GM21717 (cell line): Measurements from ENCODE around the gene TRAPPC12.
A peak's percentile ranks its signal among the peaks of the same experiment; 100 is the strongest.
"Not testable (repeated sequence)": the region's sequence is repeated elsewhere in the genome, so short reads cannot be mapped to it uniquely, and the experiment has no call there.

Experiments
- ATAC-seq: cut with Tn5 transposase; IDR thresholded peaks from one replicate; pipeline ENCODE4 v1.9.1; 2021; ENCODE audit warnings: mild to moderate bottlenecking, moderate library complexity; ENCODE audit not compliant: unreplicated experiment

The TRAPPC12 gene

DNA sequence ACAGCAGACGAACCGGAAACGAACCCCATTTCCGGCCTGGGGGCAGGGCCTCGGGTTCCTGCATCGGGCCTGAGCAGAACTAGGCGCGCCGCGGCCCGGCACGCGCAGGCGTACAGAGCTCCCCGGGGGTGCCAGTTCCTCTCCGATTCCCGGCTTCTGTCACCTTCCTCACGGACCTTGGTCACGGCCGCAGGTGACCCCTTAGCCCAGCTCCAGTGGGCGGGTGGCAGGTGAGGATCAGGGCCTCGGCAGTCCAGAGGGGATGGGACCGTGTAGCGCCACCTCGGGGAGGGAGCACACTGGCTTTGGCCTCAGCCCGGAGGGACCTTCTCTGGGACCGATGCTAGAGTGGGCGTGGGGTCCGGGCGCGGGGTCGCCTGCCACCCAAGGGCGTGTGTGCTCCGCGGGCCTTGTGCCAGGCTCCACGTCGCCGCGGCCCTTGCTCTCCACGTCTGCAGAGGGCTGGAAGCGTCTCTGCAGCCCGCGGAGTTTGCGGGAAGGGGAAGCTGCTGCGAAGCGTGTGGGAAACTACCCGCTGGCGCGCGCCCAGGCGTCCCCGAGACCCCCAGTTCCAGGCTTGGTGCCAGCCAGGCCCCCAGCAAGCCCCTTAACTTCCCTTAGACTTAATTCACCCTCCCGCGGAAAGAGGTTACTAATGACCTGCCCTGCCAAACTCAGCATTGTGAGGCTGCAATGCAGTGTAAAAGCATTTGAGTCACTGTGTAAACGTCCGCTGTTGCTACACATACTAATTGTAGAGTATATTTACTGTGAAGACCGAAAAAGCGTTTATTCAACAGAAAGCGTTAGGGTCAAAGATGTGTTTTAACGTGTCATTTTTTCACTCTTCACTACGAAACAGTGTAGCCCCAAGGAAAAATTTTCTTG lies at the start of gene TRAPPC12:
TRAPPC12 (plus strand) TSS at position 48 of the 888 bp plus-strand sequence. CDS start 7,930 bp downstream, outside the sequence.
- peak; percentile 81 for ATAC-seq

DNA sequence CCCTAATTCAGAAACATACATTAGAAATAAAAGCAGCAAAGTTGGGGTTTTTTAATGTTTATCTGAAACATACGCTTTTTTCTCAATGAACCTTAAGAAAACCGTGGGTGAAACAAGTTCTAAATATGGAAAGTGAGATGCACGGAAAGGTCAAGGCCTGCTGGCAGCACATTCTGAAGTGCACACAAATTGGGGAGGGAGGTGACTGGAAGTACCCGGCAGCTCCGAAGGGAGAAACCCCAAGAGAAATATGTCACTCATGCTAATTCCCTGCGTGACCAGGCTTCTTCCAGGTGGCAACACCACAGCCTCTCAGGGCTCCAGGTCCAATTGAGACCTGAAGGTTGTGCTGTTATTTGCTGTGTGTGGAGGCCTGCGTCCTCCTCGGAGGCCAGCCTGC lies 47.4 kb upstream of the TRAPPC12 start:
- no peak for ATAC-seq

DNA sequence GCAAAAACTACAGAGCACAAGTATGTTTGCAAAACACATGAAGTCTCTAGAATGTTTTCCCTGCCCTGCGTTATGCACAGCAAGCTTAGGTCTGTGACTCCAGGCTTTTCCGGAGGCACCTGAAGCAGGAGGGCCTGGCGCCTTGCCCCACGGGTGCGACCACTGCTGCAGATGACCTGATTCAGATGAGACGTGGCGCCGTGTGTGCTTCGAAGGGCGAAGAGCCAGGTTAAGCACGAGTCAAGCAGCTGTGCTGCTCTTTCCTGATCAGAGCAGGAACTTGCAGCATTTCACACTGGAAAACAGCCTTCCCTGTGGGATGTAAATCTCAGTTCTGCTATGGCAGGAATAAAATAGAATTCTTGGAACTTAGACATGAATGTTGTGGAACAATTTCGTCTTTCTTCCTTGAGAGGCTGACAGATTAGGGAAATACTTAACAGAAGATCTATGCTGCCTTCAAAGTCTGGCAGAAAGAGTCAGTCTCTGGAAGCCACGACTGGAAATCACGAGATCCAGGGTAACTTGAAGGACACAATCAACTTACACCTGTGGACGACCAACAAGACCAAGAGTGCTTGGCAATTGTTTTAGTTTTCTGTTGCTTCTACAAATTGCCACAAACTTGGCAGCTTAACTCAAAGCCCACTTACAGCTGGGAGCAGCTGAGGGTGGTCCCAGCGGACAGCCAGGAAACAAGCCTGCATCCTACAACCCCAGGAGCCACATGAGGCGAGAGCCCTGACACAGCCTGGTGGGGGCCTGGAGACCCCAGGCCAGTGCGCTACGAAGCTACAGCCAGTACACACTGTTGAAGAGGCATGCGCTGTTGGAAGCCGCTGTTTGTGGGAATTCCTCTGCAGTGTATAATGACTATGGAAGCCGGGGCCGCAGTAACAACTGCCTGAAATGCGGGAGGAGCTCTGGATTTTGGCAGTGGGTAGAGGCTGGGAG lies 44.8 kb upstream of the TRAPPC12 start:
- no peak for ATAC-seq

DNA sequence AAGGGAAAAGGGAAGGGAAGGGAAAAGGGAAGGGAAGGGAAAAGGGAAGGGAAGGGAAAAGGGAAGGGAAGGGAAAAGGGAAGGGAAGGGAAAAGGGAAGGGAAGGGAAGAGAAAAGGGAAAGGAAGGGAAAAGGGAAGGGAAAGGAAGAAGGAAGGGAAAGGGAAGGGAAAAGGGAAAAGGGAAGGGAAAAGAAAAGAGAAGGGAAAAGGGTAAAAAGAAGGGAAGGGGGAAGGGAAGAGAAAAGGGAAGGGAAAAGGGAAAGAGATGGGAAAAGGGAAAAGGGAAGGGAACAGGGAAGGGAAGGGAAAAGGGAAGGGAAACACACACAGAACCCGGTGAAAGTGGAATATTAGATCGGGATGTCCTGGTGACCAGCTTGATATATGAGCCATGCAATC lies 42.6 kb upstream of the TRAPPC12 start:
- no peak for ATAC-seq

DNA sequence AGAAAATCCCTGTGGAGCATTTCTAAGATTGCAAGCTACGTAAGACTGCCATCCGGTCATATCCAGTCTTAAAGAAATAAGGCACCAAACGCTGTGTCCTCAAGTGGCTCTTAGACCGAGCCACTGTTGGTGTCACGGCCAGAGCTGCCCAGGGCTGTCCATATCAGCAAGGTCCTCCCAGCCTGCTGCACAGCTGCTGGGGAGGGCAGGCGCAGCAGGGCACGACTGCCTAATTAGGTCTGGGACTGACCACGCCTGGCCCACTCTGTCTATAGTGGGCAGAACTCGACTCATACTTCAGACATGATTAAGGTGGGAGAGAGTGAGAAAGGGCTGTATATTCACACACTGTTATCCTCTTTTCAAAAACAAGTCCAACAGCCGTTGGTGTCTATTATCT lies 41.2 kb upstream of the TRAPPC12 start:
- ATAC-seq, result no peak

DNA sequence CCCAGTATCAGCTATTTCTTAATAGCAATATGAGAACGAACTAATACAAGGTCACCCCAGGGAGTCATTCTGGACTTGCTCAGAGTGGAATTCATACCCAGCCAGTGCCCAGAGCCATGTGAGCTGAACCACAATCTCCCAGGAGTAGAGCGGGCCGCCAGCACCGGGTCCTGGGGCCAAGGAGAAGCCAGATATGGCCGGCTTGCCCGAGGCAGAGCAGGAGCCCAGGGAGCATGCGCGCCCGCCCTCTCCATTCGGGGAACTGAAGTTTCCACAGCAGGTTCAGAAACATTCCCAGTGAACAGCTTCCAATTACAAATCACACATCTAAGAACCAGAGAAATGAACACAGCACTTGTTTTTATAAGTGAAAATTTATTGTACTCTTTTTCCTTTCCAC lies 39.4 kb upstream of the TRAPPC12 start:
- no peak for ATAC-seq

DNA sequence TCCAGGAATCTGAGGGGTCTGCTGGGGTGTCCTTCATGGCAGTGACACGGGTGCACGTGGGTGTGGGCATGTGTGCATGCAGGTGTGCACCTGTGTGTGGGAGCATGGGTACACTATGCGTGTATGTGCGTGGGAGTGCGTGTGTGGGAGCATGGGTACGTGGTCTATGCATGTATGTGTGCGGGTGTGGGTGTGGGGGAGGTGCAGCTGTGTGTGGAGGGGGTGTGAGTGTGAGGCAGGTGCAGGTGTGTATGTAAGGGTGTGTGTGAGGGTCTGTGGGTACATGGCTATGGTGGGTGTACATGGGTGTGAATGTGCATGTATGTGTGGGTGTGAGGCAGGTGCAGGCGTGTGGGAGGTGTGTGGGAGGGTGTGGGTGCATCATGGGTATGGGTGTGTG lies 38.2 kb upstream of the TRAPPC12 start:
- ATAC-seq, result no peak

DNA sequence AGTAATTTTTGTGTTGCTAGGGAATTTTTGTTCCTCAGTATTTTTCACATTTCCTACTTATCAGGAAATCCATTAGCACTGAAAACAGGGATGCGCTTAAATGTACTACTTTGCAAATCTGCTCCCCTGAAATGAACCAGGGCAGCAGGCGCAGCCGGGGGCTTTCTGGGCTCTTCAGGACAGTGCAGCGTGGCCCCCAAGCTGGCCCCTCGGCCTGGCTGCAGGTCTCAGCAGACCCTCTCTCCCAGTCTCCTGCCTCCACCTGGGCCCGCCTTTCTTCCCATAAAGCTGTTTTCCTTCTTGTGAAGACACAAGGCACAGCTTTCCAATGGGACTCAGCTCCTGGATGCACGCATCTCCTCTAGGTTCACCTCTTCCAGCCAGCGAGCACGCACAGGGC lies 37.2 kb upstream of the TRAPPC12 start:
- ATAC-seq, result no peak

DNA sequence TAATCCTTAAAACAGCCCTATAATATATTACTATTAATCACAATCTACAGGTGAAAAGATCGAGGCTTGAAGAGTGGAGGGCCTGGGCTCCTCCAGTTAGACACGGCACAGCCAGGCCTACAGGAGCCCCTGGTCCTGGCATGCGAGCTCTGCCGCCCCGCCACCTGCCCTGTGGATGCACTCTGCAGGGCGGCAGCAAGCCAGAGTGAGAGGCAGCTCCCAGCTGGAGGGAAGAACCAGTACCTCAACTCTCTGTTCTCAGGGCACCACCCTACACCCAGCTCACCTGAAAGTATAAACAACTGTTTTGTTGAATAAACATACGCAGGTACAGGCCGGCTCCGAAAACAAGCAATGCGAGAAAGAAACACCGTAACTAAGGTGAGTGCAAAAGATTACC lies 36.5 kb upstream of the TRAPPC12 start:
- no peak for ATAC-seq

DNA sequence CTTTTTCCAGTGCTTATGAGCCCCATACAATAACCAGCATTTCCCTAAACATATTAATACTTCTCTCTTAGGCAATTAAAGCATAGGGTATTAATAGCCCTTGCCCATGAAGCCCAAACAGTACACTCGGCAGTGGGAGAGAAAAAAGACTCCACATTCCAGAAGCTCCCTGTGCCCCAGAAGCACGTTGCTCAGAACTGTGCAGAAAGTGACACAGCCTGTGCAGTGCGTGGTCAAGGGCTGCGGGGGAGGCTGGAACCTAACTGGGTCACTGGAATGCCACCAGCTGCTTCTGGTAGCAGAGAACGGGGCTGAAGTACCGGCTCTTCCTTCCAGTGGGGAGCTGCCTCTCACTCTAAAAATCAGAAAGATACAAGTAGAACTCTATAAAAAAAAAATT lies 34.6 kb upstream of the TRAPPC12 start:
- no peak for ATAC-seq

DNA sequence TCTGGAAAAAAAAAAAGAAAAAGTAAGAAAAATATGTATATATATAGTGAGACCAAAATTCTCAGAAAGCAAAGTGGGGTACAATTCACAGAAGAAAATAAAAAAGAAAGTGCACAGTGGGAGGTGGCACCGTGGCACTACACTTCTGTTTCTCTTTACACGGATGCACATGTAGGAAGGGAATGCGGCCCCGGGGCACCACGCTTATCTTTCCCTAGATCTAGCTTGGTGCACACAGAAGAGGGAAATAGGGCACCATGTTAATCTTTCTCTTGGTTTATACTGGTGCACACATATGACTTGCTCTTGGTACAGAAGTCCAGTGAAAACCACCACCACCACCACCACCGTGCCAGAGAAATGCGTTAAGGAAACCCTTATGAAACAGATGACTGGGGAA lies 33.9 kb upstream of the TRAPPC12 start:
- no peak for ATAC-seq

DNA sequence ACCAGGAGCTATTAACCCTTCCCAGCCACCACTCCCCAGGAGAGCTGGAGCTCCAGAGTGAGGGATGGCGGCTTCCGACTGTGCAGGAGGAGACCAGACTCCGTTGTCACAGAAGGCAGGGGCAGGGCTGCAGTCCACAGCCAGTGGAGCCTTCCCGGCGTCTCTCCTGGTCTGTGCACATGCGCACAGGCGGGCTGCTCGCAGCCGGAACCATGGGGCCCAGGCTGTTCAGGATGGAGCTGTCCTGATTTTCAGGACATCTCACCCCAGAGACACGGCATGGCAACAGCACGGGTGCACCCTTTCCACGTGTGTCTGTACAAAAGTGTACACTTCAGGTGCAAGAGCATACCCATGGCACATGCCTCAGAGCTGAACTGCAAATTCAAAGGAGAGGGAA lies 30.7 kb upstream of the TRAPPC12 start:
- no peak for ATAC-seq

DNA sequence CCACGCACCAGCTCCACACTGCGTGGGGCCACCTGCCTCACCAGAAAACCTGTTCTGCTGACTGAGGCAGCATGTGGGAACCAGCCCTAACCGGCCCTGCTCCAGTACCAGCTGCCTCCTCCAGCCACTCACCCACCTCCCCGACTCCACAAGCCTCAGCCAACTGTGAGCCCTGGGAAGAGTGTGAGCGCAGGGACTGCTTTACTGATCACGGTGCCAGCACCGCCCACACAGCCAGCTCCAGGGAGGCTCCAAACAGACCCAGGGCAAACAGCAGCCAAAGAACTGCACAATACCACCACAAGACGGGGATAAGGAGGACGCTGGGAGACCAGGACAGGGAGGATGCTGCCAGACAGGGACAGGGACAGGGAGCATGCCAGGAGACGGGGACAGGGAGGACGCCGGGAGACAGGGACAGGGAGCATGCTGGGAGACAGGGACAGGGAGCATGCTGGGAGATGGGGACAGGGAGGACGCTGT lies 30.2 kb upstream of the TRAPPC12 start:
- no peak for ATAC-seq

DNA sequence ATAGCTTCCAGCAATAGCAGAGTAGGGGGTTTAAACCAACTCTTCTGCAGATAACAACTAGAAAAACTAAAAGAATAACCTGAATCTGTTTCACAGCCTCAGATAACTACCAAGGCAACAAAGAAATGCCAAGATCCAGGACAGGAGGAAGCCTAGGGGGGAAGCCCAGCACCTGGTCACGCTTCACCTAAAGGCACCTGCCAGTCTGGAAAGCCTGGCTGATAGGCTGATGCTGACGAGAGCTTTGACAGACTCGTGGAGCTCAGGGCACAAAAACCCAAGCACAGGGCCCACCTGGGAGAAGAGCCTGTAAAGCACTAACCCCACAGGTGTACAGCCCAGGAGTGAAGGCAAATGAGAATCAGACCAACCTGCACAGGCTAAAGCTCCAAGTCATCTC lies 24.5 kb upstream of the TRAPPC12 start:
- ATAC-seq, result no peak

DNA sequence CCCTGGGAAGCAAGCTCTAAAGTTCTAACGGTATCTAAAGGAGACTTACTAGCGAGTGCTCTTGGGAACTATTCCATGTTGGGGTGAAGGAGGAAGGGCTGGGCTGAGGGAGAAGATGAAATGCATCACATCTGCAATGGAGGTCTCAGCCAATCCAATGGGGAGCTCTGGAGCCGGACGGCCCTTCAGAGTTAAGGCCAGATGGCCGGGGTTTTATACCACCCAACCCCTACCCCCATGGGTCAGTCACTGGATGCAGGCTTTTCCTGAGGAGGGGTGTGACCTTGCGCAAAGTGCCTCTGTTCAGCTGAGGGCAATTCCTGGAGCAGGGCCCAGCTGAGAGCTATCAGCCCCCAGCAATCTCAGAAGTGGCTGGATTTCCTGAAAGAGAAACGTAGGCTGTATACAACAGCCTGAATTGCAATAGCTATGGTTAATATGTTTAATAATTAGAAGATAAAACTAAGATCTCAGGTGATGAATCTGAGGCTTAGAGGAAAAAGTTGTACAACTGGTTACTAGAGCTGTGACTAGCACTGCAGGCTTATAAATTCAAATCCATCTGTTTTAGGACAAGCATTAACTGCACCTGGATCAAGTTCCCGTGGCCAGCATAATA lies 23.4 kb upstream of the TRAPPC12 start:
- ATAC-seq, result no peak

DNA sequence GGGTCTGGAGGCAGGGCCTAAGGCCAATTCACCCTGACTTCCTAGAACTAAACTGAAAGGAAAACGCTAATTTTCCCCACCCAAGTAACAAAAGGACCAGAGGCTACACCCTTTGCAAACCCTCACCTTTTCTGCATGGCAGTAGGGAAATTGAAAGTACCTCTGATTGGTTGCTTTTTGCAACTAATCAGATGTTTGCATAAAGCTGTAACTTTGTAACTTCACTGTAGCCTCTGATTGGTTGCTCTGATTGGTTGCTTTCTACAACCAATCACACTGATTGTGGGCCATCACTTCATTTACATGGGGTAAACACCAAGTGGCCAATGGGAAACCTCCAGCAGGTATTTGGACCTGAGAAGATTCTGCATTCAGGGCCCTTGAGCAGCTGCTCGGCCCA lies 22.7 kb upstream of the TRAPPC12 start:
- ATAC-seq, result no peak

DNA sequence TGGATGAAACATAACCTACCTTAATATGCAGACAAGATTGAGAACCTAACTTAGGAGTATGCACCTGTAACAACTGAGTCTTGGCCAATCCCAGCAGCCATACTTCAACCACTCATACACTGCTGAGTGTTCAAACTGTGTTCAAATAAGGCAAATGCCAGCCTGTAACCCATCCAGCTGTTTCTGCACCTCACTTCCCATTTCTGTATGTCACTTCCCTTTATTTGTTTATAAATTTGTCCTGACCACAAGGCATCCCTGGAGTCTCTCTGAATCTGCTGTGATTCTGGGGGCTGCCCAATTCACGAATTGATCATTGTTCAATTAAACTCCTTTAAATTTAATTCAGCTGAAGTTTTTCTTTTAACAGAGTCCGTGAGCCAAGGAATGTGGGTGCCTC lies 22.0 kb upstream of the TRAPPC12 start:
- ATAC-seq, result not testable (repeated sequence)

DNA sequence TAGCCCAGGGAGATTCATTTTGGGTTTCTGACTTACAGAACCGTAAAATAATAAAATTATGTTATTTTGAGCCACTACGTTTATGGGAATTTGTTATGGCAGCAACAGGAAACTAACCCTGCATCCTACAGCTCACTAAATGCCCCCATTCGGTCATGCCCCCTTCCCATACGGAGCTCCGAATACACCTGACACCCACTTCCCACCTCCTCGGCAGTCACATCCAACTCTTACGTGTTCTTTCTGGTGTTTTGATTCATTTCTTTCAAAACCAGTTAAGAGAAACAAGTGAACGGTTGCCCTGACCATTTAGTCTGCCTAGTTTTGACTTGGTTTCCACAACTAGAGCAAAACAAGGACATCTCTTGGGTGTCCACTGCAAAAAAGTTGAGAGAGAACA lies 21.6 kb upstream of the TRAPPC12 start:
- no peak for ATAC-seq

DNA sequence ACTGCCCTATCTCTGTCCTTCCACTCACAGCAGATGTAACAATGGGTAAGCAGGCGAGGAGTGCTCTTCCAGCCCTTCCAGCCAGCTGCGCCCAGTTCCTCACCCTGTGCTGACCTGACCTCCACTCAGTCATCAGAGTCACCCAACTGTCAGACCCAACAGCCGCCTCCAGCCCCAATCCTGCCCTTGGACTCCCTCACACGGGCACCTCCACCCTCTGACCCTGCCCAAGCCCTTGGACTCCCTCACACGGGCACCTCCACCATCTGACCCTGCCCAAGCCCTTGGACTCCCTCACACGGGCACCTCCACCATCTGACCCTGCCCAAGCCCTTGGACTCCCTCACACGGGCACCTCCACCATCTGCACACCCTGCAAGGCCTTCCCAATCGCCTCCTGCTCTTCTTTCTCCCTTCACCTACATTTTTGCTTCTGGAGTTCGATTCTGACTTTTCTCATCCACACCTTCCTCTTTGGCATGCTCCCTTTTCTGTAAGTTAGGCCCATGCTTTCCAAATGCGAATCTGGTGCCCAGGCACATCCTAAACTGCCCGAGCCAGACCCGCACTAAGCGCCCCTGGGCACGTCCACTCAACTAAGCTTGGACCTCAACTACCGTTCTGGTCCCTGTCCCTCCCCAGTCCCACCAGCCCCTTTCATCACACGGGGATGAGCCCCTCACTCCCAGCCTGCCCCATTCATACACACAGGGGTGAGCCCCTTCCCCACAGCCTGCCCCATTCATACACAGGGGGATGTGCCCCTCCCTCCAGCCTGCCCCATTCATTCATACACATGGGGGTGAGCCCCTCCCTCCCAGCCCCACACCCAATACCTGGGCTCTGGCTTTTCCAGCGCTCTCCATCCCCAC lies 17.7 kb upstream of the TRAPPC12 start:
- ATAC-seq, result no peak

DNA sequence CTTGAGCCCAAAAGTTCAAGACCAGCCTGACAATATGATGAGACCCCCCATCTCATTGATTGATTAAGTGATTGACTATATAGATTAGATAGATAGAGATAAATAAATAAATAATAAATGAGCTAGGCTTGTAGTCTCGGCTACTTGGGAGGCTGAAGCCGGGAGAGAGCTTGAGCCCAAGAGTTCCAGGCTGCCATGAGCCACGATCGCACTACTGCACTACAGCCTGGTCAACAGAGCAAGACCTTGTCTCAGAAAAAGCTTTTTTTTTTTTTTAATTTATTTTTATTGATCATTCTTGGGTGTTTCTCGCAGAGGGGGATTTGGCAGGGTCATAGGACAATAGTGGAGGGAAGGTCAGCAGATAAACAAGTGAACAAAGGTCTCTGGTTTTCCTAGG lies 14.3 kb upstream of the TRAPPC12 start:
- no peak for ATAC-seq
